Measurements from ENCODE around the gene PAQR8. TPM values are rescaled to one million over a fixed set of nuclear protein-coding genes. Genes with fewer than 3 reads are reported as not detected.

PAQR8 gene
- total and polyA plus RNA-seq, 4 donors = 0.43 to 3.3 (median 0.74) TPM

GRCh38 chr6:52410979-52411378 is 49.0 kb downstream of the PAQR8 start:
- no peak overlapping the region for H3K27ac ChIP-seq (ENCODE audit: low read depth in 1 of 2, low read length in 2 of 2)
- TF ChIP-seq YY1 (IDR thresholded peaks at IDR 0.05) = no peak
- H3K36me3 ChIP-seq (ENCODE audit: control insufficient read depth in 4 of 4, insufficient read depth in 3 of 4, low read depth in 1 of 4, low read length in 3 of 4) = no peaks in the 10 kb centered on the region
- H3K4me3 ChIP-seq (ENCODE audit: low read depth in 1 of 3, low read length in 3 of 3) = no peak overlapping the region
- no peak overlapping the region for H3K9ac ChIP-seq (ENCODE audit: low read depth in 1 of 2, low read length in 2 of 2)
- no peaks in the 10 kb centered on the region for H3K27me3 ChIP-seq (ENCODE audit: control insufficient read depth in 4 of 4, insufficient read depth in 4 of 4, low read length in 3 of 4)
- H3K4me1 ChIP-seq (ENCODE audit: control insufficient read depth in 4 of 4, insufficient read depth in 4 of 4, low read length in 3 of 4) = no peaks in the 10 kb centered on the region
- no peaks in the 10 kb centered on the region for H3K9me3 ChIP-seq (ENCODE audit: control insufficient read depth in 4 of 4, low read length in 3 of 4)
- no peak for DNase-seq (ENCODE audit: low spot score)

- Histone ChIP-seq H3K9ac (ENCODE audit: low read depth in 1 of 2, low read length in 2 of 2) (no peak overlapping the region), H3K27me3 (ENCODE audit: control insufficient read depth in 4 of 4, insufficient read depth in 4 of 4, low read length in 3 of 4) (no peaks in the 10 kb centered on the region), H3K4me1 (ENCODE audit: control insufficient read depth in 4 of 4, insufficient read depth in 4 of 4, low read length in 3 of 4) (no peaks in the 10 kb centered on the region), H3K36me3 (ENCODE audit: control insufficient read depth in 4 of 4, insufficient read depth in 3 of 4, low read depth in 1 of 4, low read length in 3 of 4) (no peaks in the 10 kb centered on the region), H3K4me3 (ENCODE audit: low read depth in 1 of 3, low read length in 3 of 3) (no peak overlapping the region), H3K27ac (ENCODE audit: low read depth in 1 of 2, low read length in 2 of 2) (no peak overlapping the region), H3K9me3 (ENCODE audit: control insufficient read depth in 4 of 4, low read length in 3 of 4) (no peaks in the 10 kb centered on the region)
- TF ChIP-seq EGR1 (IDR thresholded peaks at IDR 0.05; ENCODE audit: low read depth in 2 of 2) (no peak), HNF4G (IDR thresholded peaks at IDR 0.05) (no peak), RXRA (IDR thresholded peaks at IDR 0.05) (no peak), HNF4A (conservative IDR thresholded peaks at IDR 0.05) (no peak), SP1 (IDR thresholded peaks at IDR 0.05) (no peak), FOXA1 (IDR thresholded peaks at IDR 0.05) (no peak), YY1 (IDR thresholded peaks at IDR 0.05) (no peak), RAD21 (IDR thresholded peaks at IDR 0.05) (no peak), GABPA (IDR thresholded peaks at IDR 0.05 in 1 of 2, conservative IDR thresholded peaks at IDR 0.05 in 1 of 2) (no peak)
- TF ChIP-seq, protein P1, sequence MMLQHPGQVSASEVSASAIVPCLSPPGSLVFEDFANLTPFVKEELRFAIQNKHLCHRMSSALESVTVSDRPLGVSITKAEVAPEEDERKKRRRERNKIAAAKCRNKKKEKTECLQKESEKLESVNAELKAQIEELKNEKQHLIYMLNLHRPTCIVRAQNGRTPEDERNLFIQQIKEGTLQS (IDR thresholded peaks at IDR 0.05) = no peak
- TF ChIP-seq, protein P2, sequence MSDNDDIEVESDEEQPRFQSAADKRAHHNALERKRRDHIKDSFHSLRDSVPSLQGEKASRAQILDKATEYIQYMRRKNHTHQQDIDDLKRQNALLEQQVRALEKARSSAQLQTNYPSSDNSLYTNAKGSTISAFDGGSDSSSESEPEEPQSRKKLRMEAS (IDR thresholded peaks at IDR 0.05) = no peak
- TF ChIP-seq, protein P3, sequence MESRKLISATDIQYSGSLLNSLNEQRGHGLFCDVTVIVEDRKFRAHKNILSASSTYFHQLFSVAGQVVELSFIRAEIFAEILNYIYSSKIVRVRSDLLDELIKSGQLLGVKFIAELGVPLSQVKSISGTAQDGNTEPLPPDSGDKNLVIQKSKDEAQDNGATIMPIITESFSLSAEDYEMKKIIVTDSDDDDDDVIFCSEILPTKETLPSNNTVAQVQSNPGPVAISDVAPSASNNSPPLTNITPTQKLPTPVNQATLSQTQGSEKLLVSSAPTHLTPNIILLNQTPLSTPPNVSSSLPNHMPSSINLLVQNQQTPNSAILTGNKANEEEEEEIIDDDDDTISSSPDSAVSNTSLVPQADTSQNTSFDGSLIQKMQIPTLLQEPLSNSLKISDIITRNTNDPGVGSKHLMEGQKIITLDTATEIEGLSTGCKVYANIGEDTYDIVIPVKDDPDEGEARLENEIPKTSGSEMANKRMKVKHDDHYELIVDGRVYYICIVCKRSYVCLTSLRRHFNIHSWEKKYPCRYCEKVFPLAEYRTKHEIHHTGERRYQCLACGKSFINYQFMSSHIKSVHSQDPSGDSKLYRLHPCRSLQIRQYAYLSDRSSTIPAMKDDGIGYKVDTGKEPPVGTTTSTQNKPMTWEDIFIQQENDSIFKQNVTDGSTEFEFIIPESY (IDR thresholded peaks at IDR 0.05) = no peak
- no peak for DNase-seq (ENCODE audit: low spot score)
- 88% methylated on average over 4 of the region's 4 CpGs for WGBS
Measured at GRCh38 chr6:52411911-52412310, 50.0 kb downstream of the PAQR8 start.

DNA sequence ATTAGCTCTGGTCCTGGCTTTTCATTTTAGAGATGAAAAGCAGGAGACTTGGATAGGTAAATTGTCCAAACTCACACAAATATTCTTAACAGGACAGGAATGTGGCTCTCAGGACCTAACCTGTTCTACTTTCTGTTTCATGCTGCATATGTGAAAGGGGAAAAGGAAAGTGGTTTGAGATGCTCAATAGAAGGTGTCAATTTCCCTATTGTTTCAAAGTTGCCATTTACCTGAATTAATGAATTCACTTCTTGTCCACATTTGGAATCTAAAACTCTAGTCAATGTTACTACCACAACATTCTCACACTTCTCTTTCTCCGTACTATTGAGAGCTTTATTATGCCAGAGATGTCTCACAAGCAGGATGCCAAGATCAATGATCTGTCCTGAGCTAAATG is 53.4 kb downstream of the PAQR8 start:
- Histone ChIP-seq H3K36me3 (ENCODE audit: control insufficient read depth in 4 of 4, insufficient read depth in 3 of 4, low read depth in 1 of 4, low read length in 3 of 4) (no peaks in the 10 kb centered on the region), H3K9me3 (ENCODE audit: control insufficient read depth in 4 of 4, low read length in 3 of 4) (no peaks in the 10 kb centered on the region), H3K4me1 (ENCODE audit: control insufficient read depth in 4 of 4, insufficient read depth in 4 of 4, low read length in 3 of 4) (peaks cover 0 to 9% (median 1%) of the 10 kb centered on the region in 4 donors), H3K4me3 (ENCODE audit: low read depth in 1 of 3, low read length in 3 of 3) (no peak overlapping the region), H3K27me3 (ENCODE audit: control insufficient read depth in 4 of 4, insufficient read depth in 4 of 4, low read length in 3 of 4) (no peaks in the 10 kb centered on the region), H3K9ac (ENCODE audit: low read depth in 1 of 2, low read length in 2 of 2) (no peak overlapping the region), H3K27ac (ENCODE audit: low read depth in 1 of 2, low read length in 2 of 2) (no peak overlapping the region)
- WGBS = 85% methylated on average over 1 of the region's 1 CpG
- no peak for DNase-seq (ENCODE audit: low spot score)
- TF ChIP-seq RAD21 (IDR thresholded peaks at IDR 0.05) (no peak), EGR1 (IDR thresholded peaks at IDR 0.05; ENCODE audit: low read depth in 2 of 2) (no peak), YY1 (IDR thresholded peaks at IDR 0.05) (no peak), GABPA (IDR thresholded peaks at IDR 0.05 in 1 of 2, conservative IDR thresholded peaks at IDR 0.05 in 1 of 2) (no peak), NR2F2 (IDR thresholded peaks at IDR 0.05) (no peak), TAF1 (conservative IDR thresholded peaks at IDR 0.05) (no peak), REST (IDR thresholded peaks at IDR 0.05) (no peak), SP1 (IDR thresholded peaks at IDR 0.05) (no peak), JUND (IDR thresholded peaks at IDR 0.05) (no peak), HNF4G (IDR thresholded peaks at IDR 0.05) (no peak), FOXA1 (IDR thresholded peaks at IDR 0.05) (no peak), HNF4A (conservative IDR thresholded peaks at IDR 0.05) (no peak), RXRA (IDR thresholded peaks at IDR 0.05) (no peak), FOXA2 (IDR thresholded peaks at IDR 0.05) (no peak)
- TF ChIP-seq, protein P4, sequence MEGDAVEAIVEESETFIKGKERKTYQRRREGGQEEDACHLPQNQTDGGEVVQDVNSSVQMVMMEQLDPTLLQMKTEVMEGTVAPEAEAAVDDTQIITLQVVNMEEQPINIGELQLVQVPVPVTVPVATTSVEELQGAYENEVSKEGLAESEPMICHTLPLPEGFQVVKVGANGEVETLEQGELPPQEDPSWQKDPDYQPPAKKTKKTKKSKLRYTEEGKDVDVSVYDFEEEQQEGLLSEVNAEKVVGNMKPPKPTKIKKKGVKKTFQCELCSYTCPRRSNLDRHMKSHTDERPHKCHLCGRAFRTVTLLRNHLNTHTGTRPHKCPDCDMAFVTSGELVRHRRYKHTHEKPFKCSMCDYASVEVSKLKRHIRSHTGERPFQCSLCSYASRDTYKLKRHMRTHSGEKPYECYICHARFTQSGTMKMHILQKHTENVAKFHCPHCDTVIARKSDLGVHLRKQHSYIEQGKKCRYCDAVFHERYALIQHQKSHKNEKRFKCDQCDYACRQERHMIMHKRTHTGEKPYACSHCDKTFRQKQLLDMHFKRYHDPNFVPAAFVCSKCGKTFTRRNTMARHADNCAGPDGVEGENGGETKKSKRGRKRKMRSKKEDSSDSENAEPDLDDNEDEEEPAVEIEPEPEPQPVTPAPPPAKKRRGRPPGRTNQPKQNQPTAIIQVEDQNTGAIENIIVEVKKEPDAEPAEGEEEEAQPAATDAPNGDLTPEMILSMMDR (IDR thresholded peaks at IDR 0.05; ENCODE audit: low read depth, low read length, missing input control) = no peak
- TF ChIP-seq, protein P1 (IDR thresholded peaks at IDR 0.05) = no peak
- TF ChIP-seq, protein P3 (IDR thresholded peaks at IDR 0.05) = no peak

Data from liver (tissue), 9 donors.